K562 (cell line): ENCODE measurements around the gene NLRP7. TPM values are rescaled to one million over a fixed set of nuclear protein-coding genes. Genes with fewer than 3 reads are reported as not detected.

Experiments
- ARID3B ChIP-seq: fragments of 250-450 bp; sonication (Bioruptor Pico); IDR thresholded peaks from 2 replicates; pipeline ENCODE4 v1.4.0; 2020; ENCODE audit warnings: borderline replicate concordance
- COPS2 ChIP-seq: fragments of 450-650 bp; conservative IDR thresholded peaks from 2 replicates; pipeline ENCODE4 v1.6.1; 2016; ENCODE audit warnings: mild to moderate bottlenecking, moderate library complexity
- ELF4 ChIP-seq: fragments of 450-650 bp; formaldehyde crosslinking; IDR thresholded peaks from 2 replicates; pipeline ENCODE4 v1.4.0; 2022; ENCODE audit warnings: missing genetic modification characterization
- FOSL1 ChIP-seq: fragments of 200-800 bp; sonication (Bioruptor generic); conservative IDR thresholded peaks from 2 replicates; pipeline ENCODE4 v1.6.1; 2016; ENCODE audit warnings: missing genetic modification characterization, missing compliant biosample characterization
- GABPA ChIP-seq: fragments of 200-800 bp; sonication (Bioruptor generic); conservative IDR thresholded peaks from 2 replicates; pipeline ENCODE4 v1.6.1; 2016; ENCODE audit warnings: low read depth, missing genetic modification characterization, missing compliant biosample characterization
- HDAC1 ChIP-seq, 2 experiments: fragments of 450-650 bp; IDR thresholded peaks; 2 replicates each; pipeline ENCODE4 v1.6.1; 2016 to 2017; ENCODE audit warnings: inconsistent platforms in 1 of 2, mild to moderate bottlenecking in 1 of 2, moderate library complexity in 1 of 2
- HDGF ChIP-seq: fragments of 450-650 bp; IDR thresholded peaks from 2 replicates; pipeline ENCODE4 v1.6.1; 2016
- HNRNPK ChIP-seq: fragments of 200-400 bp; formaldehyde crosslinking; IDR thresholded peaks from one replicate; pipeline ENCODE4 v1.6.1; 2018; ENCODE audit warnings: mild to moderate bottlenecking, low read depth, low read length; ENCODE audit not compliant: poor library complexity, severe bottlenecking
- LEF1 ChIP-seq: fragments of 450-650 bp; IDR thresholded peaks from 2 replicates; pipeline ENCODE4 v1.6.1; 2016; ENCODE audit warnings: mild to moderate bottlenecking
- MAZ ChIP-seq, 2 experiments: fragments of 450-650 bp in 1 of 2; sonication (generic) in 1 of 2; formaldehyde crosslinking; IDR thresholded peaks in 1 of 2; conservative IDR thresholded peaks in 1 of 2; 2 replicates each; pipeline versions ENCODE4 v1.4.0 to v1.5.0; 2020; ENCODE audit warnings: mild to moderate bottlenecking in 1 of 2, missing genetic modification reagents in 1 of 2
- MEIS2 ChIP-seq: fragments of 450-650 bp; IDR thresholded peaks from 2 replicates; pipeline ENCODE4 v1.6.1; 2014; ENCODE audit warnings: mild to moderate bottlenecking; ENCODE audit not compliant: partially characterized antibody
- NCOA2 ChIP-seq, 2 experiments: fragments of 450-650 bp; IDR thresholded peaks; 2 replicates each; pipeline ENCODE4 v1.6.1; 2018; ENCODE audit warnings: mild to moderate bottlenecking in 2 of 2, moderate library complexity in 1 of 2; ENCODE audit not compliant: partially characterized antibody in 2 of 2
- NFATC3 ChIP-seq: fragments of 450-650 bp; IDR thresholded peaks from 2 replicates; pipeline ENCODE4 v1.6.1; 2017; ENCODE audit warnings: mild to moderate bottlenecking
- NRF1 ChIP-seq, 2 experiments: fragments of 450-650 bp; IDR thresholded peaks in 1 of 2; conservative IDR thresholded peaks in 1 of 2; 2 replicates each; pipeline ENCODE4 v1.6.1; 2014; ENCODE audit warnings: mild to moderate bottlenecking in 2 of 2
- RERE ChIP-seq: sonication (generic); formaldehyde crosslinking; IDR thresholded peaks from 2 replicates; pipeline ENCODE4 v1.8.0; 2023; ENCODE audit warnings: missing genetic modification reagents, mild to moderate bottlenecking, borderline replicate concordance
- THAP7 ChIP-seq: fragments of 250-450 bp; sonication (Bioruptor Pico); IDR thresholded peaks from 2 replicates; pipeline ENCODE4 v1.5.0; 2021
- U2AF2 ChIP-seq: fragments of 200-400 bp; formaldehyde crosslinking; optimal IDR thresholded peaks from 2 replicates; pipeline ENCODE3; 2017; ENCODE audit warnings: low read depth, mild to moderate bottlenecking, low read length
- ZNF121 ChIP-seq: sonication (generic); formaldehyde crosslinking; conservative IDR thresholded peaks from 2 replicates; pipeline ENCODE4 v1.8.0; 2022; ENCODE audit warnings: missing genetic modification reagents
- ZNF146 ChIP-seq: IDR thresholded peaks from one replicate; pipeline ENCODE4 v1.6.1; 2018; ENCODE audit warnings: missing compliant biosample characterization; ENCODE audit not compliant: unreplicated experiment
- ZNF239 ChIP-seq: fragments of 250-450 bp; sonication (Bioruptor Pico); IDR thresholded peaks from 2 replicates; pipeline ENCODE4 v1.4.0; 2020; ENCODE audit warnings: mild to moderate bottlenecking
- polyA plus RNA-seq, 8 experiments: library from polyadenylated mRNA; depleted of rRNA in 4 of 8; stranded (reverse) in 5 of 8; unstranded in 3 of 8; fragments of >200 nt; fragmentation: Nextera tagmentation in 2 of 8; fragmentation: Illumina TruSeq in 1 of 8; extraction: Ambion mirVana in 2 of 8; extraction: Trizol in 1 of 8; gene quantifications; 2 replicates each; pipeline versions ENCODE4 v1.2.1 to v1.2.3, GENCODE V29; 2011 to 2014; ENCODE audit warnings: inconsistent platforms in 1 of 8, missing spikeins in 1 of 8
- total RNA-seq, 7 experiments: library from RNA; depleted of rRNA in 6 of 7; stranded (reverse); fragments of >200 nt in 6 of 7; fragmentation: Illumina TruSeq in 2 of 7; extraction: Trizol in 2 of 7; gene quantifications; 2 replicates each; pipeline versions ENCODE4 v1.2.1 to v1.2.3, GENCODE V29; 2011 to 2021; ENCODE audit warnings: low replicate concordance in 1 of 7

The NLRP7 gene
- total and polyA plus RNA-seq, 9 of the 15 experiments (the other 6 are each of a cell fraction or from before 2014, with no cell fraction given) = 0.03 to 0.22 (median 0.09) TPM; not detected in 3

- TF ChIP-seq NRF1 (conservative IDR thresholded peaks at IDR 0.05 in 1 of 2, IDR thresholded peaks at IDR 0.05 in 1 of 2) (no peak), FOSL1 (tag) (peak; percentile 42; the same call in 1 of the 2 replicates), ZNF121 (CRISPR knock-in tag) (no peak), ARID3B (CRISPR knock-in tag) (no peak), ZNF239 (no peak), ZNF146 (CRISPR knock-in tag) (no peak), MEIS2 (no peak), ELF4 (CRISPR knock-in tag) (no peak; the same call in 1 of the 2 replicates), NCOA2 (IDR thresholded peaks at IDR 0.05; ENCODE audit: partially characterized antibody in 2 of 2) (no peak), MAZ (CRISPR knock-in tag; conservative IDR thresholded peaks at IDR 0.05 in 1 of 2, IDR thresholded peaks at IDR 0.05 in 1 of 2) (0 out of 4 replicates have a peak, but pooled peaks of 1 of the 2 experiments have one; percentile 33), NFATC3 (no peak), RERE (CRISPR knock-in tag) (no peak), U2AF2 (no peak), COPS2 (no peak), LEF1 (no peak), THAP7 (CRISPR knock-in tag) (no peak), HNRNPK (no peak), HDAC1 (IDR thresholded peaks at IDR 0.05) (no peak; a peak in 1 of 4 replicates), HDGF (no peak), GABPA (tag) (peak; percentile 68)
These were observed 41.4 kb downstream of the NLRP7 start, which contains the start of gene NCR1 (continued) for GRCh38 chr19:54905803-54906511.
